RWPE1 (cell line): ENCODE data around the gene SAMD13.

Source experiments
- CTCF ChIA-PET: fragments of 350-600 bp; sonication (Branson Sonifier 250); formaldehyde crosslinking; extraction: SDS; loops from one replicate; lab custom pipeline; 2021; lab: Yijun Ruan, JAX
- POLR2A ChIA-PET: fragments of 400-600 bp; formaldehyde crosslinking; extraction: SDS; loops from one replicate; lab custom pipeline; 2020; ENCODE audit warnings: antibody characterized with exemption; ENCODE audit not compliant: low non-redundant PET; lab: Yijun Ruan, JAX
- DNase-seq: peaks from one replicate; pipeline ENCODE4 v3.0.0; 2012; ENCODE audit warnings: low spot score
- H3K27ac ChIP-seq: fragments of 450-650 bp; 2 replicates; pipeline ENCODE4 v1.5.1; 2017
- TF ChIP-seq, protein P1 (sequence below): fragments of 450-650 bp; conservative IDR thresholded peaks from 2 replicates; pipeline ENCODE4 v1.5.1; 2017; ENCODE audit warnings: low read depth, mild to moderate bottlenecking

Gene SAMD13

DNA sequence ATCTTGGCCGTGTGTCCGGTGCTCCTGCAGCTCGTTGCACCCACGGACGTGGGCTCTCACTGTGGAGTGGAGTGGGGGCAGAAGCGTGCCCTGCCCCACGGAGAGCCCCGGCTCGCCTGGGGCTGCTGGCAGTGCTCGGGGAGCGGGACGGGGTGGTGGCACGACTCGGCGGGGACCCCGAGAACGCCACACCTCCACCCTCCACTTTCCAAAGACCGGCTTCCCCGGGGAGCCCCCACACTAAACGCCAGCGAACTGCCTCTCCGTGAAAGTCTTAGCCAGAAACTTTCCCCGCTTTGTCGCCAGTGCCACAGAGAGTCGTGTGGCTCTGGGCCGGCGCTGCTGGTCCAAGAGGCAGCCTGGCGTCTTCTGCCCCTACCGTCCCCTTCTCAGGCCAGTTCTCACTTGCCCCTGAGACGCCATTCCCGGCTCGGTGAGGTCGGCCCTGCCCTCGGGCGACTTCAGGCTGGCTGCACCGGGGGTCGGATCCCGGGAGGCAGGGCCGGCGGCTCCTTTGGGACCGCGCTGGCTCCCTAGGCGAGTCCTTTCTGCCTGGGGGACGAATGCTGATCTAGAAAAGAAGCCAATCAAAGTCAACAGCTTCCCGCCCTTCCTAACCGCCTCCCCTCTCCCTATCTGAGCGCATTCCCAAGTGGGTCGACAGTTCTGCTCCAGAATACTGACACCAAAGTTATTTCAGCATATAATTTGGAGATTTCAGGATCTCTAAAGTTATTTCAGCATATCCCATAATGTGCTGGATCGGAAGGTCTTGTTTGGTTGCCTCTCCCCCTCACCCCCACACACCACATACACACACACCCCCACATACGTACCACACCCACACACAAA is 2.6 kb upstream of the SAMD13 start:
- TF ChIP-seq, protein P1, sequence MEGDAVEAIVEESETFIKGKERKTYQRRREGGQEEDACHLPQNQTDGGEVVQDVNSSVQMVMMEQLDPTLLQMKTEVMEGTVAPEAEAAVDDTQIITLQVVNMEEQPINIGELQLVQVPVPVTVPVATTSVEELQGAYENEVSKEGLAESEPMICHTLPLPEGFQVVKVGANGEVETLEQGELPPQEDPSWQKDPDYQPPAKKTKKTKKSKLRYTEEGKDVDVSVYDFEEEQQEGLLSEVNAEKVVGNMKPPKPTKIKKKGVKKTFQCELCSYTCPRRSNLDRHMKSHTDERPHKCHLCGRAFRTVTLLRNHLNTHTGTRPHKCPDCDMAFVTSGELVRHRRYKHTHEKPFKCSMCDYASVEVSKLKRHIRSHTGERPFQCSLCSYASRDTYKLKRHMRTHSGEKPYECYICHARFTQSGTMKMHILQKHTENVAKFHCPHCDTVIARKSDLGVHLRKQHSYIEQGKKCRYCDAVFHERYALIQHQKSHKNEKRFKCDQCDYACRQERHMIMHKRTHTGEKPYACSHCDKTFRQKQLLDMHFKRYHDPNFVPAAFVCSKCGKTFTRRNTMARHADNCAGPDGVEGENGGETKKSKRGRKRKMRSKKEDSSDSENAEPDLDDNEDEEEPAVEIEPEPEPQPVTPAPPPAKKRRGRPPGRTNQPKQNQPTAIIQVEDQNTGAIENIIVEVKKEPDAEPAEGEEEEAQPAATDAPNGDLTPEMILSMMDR: no peak
- H3K27ac ChIP-seq: peak overlapping the region; percentile 72
- peak; percentile 34 for DNase-seq
- ChIA-PET CTCF (interaction anchor here (0.7 kb wide), 1 partner anchor 415 kb away, joined by 3 read pairs; no protein-coding TSS in a partner anchor), POLR2A (no interaction called here)

DNA sequence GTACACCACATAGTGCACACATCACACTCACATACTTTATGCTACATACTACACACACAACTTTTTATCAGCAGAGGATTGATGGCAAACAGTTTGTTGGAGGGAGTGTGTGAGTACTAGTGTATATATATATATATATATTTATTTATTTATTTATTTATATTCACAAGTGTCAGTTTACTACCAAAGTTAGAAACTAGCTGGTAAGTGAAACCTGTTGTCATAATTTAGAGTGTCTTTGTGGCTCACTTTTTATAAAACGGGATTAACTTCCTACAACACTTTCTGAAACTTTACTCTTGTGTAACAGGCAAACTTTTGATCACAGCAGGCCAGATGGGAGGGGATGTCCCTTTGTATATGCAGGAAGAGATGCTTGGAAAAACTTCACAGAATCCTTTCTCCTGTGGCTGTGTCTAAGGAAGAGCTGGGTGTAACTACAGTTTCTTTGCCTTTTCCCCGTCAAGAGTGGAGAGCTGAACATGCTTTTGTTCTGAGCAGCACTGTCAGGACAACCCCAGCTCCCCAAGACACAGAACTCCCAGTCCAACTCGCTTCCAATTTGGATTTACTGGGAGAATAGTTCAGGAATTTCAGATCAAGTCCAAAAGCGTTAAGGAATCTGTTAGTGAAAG is 1.9 kb upstream of the SAMD13 start:
- ChIA-PET POLR2A (no interaction called here), CTCF (interaction anchor here (0.6 to 0.7 kb wide), 2 partner anchors 416 to 1958 kb away, joined by 3 read pairs; no protein-coding TSS in a partner anchor)
- no peak overlapping the region for H3K27ac ChIP-seq
- no peak for DNase-seq
- TF ChIP-seq, protein P1: no peak

DNA sequence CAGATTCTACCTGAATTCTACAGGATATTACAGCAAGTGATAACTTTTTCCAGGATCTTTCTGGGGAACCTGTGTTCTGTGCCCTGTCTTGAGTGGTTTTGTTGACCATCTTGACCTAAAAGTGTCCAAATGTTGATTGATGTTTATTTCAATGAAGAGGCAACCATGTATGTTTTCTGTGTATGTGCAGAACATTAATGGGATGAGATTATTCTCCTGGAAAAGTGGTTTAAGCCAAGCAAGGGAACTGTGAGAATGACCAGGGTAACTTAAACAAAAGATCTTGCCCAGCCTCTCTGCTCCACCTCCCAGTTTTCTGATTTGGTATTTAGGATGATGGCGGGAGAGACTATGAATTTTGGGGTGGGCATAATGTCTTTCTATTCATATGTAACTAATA is 1.0 kb upstream of the SAMD13 start:
- CTCF ChIA-PET: no interaction called here
- no peak for DNase-seq
- TF ChIP-seq, protein P1: no peak
- no peak overlapping the region for H3K27ac ChIP-seq
- POLR2A ChIA-PET: no interaction called here

DNA sequence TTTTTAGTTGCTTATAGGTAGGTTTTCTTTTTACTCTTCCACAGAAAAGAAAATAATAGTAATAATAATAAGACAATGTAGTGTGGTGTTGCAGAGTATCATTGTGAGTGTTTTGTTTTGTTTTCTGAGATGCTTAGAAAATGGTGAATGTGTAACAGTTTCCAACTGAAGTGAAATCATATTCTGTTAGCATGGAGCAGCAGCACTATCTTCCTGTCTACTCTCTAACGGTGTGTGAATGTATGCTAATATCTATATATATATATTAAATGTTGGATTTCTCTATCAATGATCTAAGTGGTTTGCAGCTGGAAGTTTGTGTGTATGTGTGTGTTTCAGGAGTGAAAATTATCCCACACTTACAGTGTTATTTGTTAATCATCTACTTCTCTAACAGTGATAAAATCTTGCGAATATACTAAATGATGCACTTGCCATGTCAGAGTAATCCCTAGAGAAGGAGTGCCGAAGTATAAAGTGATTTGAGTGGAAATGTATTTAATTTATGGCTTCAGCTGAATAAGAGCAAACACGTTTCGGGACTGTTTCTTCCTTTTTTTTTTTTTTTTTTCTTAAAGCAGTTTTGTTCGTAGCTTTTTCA is 377 bp downstream of the SAMD13 start:
- no peak for DNase-seq
- no peak overlapping the region for H3K27ac ChIP-seq
- TF ChIP-seq, protein P1: no peak
- ChIA-PET POLR2A (no interaction called here), CTCF (interaction anchor here (0.6 to 1.0 kb wide), 2 partner anchors 11 to 113 kb away, joined by 3 to 5 read pairs; no protein-coding TSS in a partner anchor)

DNA sequence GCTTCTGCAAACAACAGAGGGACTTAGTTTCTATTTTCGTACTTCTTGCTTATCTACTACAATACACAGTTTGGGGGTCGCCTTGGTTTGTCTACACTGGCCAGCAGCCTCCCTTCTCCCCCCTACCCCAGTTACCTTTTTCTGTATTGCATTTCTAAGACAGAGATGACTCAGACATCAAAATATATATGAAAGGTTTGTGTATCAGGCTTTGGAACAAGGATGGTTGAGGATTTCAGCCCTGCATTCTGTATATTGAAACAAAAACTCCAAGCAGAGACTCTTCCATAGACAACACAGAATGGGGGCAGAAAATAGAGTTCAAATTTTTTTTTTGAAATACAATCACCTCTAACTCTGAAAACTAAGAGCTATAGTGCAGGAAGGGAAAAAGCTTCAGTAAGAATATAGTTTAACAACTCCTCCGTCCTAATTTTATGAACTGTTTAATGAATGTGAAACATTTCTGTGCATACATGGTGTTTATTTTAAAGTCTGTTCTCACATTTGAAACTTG is 1.9 kb downstream of the SAMD13 start:
- H3K27ac ChIP-seq: no peak overlapping the region
- DNase-seq: no peak
- ChIA-PET POLR2A (no interaction called here), CTCF (interaction anchor here (0.6 kb wide), 1 partner anchor 925 kb away, joined by 6 read pairs; no protein-coding TSS in a partner anchor)
- TF ChIP-seq, protein P1: no peak

DNA sequence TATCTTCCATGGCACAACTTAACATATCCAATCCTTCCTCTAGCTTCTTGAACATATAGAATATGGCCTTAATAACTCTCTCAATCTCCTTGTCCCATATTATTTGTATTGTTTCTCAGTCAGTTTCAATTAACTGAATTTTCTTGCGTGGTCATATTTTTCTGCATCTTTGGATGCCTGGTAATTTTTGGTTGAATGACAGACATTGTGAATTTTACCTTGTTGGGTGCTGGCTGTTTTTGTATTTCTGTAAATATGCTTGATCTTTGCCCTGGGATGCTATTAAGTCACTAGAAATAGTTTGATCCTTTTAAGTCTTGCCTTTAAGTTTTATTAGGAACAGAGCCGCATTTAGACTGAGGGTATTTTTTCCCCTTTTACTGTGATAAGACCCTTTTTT is 5.9 kb downstream of the SAMD13 start:
- TF ChIP-seq, protein P1: no peak
- no peak for DNase-seq
- H3K27ac ChIP-seq: no peak overlapping the region
- CTCF ChIA-PET: no interaction called here
- POLR2A ChIA-PET: no interaction called here
